Erythroblast (primary cell): ENCODE measurements around the gene MAP4K2.

Experiments
- GATA1 ChIP-seq: IDR thresholded peaks from 2 replicates; pipeline ENCODE4 v1.6.1; 2011; ENCODE audit warnings: low read depth, mild to moderate bottlenecking, control low read depth, low read length, moderate library complexity
- POLR2A ChIP-seq: IDR thresholded peaks from 2 replicates; pipeline ENCODE4 v1.6.1; 2011; ENCODE audit warnings: mild to moderate bottlenecking, low read length

DNA sequence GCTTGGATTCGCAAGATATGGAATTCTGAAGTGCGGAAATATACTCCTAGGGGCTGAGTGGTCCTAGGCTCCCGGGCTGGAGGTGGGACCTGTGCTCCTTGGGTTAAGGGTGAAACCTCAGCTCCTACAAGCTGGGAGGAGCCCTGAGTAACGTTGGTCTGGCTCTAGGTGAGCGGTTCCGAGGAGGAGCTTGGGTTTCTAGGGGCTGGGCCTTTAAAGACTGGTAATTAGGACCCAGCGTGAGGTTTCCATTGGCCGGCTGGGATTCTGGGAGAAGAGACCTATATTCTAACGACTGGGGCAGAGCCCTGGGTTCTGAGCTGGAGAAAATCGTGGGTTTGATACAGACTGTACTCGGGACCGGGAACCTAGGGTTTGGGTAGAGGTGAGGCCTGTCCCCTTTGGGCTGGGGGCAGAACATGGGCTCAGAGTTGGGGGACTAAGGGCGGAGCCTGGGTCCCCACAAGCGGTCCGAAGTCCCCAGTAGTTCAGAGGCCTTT, 882 bp upstream of the MAP4K2 start:
- TF ChIP-seq POLR2A: no peak
- TF ChIP-seq GATA1: no peak
